NCI-H82 (cell line): ENCODE results near the gene ZFYVE28.

Experiments
- DNase-seq: peaks from one replicate; lab custom pipeline; 2025; lab: John Stamatoyannopoulos, UW

The ZFYVE28 gene

DNA sequence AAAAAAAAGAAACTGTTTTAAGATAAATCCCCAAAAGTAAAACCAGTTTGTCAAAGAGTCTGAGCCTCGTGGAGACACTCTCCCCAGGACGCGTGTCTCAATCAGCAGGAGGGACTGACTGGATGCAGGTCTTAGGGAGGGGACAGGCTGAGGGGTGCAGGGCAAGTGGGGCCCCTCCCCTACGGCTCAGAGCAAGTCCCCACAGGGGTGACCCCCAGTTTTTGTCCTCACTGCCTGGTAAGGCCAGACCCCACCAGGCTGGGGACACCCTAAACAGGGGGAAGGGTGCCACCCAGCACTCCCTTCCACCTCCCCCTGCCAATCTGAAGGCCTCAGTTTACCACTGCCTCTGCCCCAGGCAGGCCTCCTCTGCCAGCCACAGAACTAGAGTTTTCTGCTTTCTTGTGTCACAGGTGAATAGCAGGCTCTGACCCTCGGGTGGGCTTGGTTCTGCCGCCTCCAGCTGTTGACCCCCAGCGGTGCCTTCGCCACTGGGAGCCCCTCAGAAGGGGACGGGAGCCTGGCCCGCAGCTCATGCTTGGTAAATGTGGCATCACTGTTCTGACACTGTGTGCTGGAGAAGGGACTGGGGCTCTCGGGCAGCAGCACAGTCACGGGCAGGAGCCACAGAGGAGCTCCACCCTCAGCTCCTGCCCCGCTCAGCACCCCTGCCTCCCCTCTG, 86.8 kb downstream of the ZFYVE28 start:
- DNase-seq = no peak

DNA sequence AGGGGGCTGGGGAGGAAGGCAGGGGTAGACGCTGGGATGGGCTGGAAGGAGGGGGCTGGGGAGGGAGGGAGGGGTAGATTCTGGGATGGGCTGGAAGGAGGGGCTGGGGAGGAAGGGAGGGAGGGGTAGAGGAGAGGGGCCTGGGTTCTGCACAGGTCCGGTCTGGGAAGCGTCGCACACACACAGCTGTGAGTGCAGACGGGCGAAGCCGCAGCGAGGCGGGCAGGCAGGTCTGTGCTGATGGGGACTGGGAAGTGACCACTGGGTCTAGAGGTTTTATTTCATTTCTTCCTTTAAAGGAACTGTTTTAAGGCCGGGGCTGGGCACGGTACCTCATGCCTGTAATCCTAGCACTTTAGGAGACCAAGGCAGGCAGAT, 87.4 kb downstream of the ZFYVE28 start:
- no peak for DNase-seq

DNA sequence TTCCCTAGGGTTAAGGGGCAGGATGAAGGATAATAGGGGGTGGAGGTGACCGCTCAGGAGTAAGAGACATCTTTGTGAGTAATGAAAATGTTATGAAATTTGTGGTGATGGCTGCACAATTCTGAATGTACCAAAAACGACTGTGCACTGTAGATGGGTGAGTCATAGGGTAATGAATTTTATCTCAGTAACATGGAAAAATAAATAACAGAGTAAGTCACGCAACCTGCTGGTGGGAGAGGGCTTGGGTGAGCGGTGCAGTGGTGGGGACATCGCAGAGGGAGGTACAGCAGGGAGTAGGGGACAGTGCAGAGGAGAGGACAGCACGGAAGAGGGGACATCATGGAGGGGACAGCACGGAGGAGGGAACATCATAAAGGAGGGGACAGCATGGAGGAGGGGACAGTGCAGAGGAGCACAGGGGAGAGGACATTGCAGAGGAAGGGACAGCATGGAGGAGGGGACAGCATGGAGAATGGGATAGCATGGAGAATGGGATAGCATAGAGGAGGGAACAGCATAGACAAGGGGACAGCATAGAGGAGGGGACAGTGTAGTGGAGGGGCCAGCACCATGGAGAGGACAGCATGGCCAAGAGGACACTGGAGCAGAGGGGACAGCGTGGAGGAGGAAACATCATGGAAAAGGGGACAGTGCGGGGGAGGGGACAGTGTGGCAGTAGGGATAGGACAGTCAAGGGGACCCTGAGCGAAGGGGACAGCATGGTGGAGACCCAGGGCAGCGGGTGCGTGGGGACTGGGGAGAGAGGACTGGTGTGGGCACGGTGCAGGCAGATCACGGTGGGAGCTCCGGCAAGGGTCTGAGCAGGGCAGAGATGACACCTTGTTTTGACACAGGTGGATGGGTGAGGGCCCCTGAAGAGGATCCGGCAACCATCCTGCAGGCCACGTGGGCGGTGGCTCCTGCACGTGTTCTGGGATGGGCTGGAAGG, 88.1 kb downstream of the ZFYVE28 start:
- no peak for DNase-seq

DNA sequence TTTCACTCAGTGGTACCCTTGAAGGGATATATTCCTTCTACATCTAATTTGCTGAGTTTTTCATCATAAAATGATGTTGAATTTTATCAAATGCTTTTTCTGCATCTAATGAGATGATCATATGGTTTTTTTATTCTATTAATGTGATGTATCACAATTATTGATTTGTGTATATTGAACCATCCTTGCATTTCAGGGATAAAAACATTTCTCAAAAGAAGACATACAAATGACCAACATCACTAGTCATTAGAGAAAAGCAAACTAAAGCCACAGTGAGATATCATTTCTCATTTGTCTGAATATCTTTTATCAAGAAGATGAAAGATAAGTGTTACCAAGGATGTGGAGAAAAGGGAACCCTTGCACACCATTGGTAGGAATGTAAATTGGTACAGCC, 90.9 kb downstream of the ZFYVE28 start:
- DNase-seq = no peak

DNA sequence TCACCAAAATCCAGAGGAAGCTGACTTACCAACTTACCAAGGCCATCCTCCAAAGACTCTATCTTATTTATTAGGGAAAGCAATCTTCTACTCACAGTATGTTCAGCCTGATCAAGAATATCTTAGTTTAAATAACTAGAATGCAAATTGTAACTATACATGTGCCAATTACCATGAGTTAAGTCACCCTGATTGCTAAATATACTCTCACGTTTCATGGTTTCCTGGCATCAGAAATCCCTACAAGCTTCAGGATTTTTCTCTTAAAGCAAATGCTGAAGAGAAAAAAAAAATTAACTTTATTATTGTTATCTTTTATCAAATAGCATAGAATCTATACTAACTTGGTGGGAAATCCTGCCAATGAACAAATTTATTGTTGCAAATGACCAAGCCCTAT, 93.6 kb downstream of the ZFYVE28 start:
- no peak for DNase-seq

DNA sequence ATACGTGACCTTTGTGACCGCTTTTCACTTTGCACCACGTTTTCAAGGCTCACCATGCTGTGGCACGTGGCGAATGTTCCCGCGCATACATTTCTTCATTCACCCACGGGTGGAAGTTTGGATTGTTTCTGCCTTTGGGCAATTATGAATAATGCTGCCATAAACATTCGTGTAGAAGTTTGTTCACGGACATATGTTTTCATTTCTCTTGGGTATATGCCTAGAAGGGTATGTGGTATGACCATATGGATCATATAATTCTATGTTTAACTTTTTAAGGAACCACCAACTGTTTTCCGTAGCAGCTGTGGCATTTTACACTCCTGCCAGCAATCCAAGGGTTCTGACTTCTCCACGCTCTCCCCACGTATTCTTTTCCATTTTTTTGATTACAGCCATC, 95.6 kb downstream of the ZFYVE28 start:
- DNase-seq = no peak

DNA sequence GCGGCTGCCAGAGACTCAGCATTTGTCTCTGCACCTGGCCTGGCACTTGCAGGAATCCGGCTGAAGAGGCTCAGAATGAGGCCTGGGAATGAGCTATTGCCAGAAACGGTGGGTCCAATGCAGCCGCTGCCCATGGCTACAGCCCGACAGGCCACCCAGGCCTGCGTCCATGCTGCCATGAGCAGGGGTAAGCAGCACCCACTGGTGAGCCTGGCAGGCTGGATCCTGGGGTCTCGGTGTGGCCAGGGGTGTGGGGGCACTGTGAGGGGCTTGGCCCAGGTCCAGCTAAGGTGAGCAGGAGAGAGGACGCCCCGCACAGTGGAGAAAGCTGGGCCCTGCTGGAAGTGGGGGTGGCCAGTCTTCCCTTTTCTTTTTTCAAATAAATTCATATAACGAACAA, 96.2 kb downstream of the ZFYVE28 start:
- no peak for DNase-seq

DNA sequence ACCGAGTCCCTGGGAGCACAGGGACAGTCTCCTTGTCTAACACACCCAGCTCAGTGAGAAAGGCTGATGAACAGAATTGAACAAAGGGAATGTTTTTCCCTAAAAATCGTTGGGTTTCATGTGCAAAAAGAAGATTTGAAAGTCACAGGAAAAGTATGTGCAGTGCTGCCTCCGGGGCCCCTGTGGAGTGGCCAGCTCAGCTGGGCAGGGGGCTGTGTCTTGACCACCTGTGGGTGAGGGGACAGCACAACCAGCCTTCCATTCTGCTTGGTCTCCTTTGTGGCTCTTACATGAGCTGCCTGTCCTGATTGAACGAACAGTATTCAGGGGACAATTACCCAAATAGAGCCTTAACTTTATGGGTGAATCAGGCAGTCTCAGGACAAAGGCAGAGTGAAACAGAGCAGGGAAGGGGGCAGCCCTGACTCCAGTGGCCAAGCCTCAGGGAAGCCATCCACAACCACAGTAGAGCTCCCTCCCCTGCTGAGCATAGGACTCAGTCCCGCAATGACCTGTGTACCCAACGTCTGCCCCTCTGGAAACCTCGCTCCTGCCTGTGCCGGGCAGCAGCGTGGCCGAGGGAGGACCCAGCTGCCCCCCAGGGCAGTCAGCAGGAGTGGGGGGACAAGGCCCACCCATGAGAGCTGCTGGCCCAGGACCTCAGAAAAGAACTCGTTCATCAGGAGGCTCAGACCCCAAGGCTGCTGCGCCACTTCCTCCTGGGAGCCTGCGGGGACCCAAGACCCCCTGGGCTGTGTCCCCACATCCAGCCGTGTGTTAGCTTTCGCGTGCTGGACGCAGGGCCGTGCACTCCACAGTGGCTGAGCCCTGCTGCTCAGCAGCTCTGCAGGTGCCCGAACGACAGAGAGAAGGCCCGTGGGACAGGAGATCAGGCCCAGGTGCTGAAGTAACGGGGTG, 96.9 kb downstream of the ZFYVE28 start:
- DNase-seq = no peak

DNA sequence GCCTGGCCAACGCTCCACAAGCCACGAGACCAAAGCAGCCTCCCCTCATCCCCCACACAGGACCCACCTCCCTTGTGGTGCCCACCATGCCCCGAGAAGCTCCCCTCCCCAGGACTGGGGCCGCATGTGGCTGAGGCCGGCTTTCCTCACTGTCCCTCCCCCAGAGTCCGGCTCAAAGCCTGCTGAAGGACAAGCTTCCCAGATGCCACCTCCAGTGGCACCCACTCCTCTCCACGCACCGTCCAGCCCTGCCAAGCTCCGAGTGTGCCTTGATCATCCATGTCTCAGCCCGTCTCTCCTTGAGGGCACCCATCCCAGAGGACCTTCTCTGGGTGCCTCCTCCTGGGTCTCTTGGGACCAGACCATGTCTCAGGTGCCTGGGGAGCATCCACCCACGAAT, 97.7 kb downstream of the ZFYVE28 start:
- DNase-seq = no peak

DNA sequence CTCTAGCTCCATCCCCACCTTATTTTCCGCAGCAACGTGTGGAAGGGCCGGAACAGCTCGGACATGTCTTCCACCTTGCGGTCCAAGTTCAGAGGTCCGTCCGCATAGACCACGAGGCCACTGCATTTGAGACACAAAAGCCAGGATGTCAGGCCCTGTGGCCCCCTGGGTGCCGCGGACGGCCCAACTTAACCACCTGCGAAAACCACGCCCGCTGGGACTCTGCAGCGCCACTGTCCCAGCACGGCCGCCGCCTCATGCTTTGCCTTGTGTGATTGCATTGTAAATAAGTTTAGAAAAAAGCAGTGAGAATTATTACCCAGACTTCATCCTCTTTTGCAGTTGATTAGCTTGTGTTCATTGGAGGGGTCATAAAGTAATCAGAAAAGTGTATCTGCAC, 98.3 kb downstream of the ZFYVE28 start:
- DNase-seq = no peak

DNA sequence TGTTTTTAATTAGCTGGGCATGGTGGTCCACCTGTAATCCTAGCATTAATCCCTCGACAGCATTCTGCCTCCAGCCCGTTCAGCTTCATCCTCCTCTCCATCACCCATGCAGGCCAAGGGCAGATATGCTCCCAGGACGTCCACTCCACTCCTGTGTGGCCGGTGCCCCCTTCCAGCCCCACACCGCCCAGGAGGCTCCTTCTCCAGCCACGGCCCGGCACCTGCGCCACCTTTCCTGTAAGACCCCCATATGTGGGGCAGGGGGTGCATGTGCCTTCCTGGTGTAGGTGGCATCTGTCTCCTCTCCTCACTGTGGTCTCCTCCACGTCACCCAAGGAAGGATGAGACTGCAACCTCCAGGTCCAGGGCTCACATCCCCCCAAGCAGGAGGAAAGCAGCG, 99.6 kb downstream of the ZFYVE28 start:
- no peak for DNase-seq

DNA sequence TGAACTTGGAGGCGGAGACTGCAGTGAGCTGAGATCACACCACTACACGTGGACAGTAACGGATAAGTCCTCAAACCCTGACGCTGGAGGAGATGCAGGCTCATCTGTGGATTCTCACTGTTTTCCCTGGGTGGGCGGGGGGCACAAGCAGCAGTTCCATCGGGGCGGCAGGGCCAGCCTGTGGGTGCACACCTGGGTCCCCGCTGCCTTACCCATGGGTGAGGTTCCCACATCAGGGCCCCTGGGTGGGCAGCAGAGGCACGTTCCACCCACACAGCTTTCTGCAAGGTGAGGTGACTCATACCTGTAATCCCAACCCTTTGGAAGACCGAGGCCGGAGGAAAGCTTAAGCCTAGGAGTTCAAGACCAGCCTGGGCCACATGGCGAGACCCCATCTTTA, 100.0 kb downstream of the ZFYVE28 start:
- no peak for DNase-seq

DNA sequence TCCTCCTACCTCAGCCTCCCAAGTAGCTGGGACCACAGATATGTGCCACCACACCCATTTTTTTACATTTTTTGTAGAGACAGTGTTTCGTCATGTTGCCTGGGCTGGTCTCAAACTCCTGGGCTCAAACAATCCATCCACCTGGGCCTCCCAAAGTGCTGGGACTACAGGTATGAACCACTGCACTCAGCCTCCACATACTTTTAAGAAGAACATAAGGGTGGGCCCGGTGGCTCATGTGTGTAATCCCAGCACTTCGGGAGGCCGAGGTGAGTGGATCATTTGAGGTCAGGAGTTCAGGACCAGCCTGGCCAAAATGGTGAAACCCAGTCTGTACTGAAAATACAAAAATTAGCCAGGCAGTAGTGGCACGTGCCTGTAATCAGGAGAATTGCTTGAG, 105.1 kb downstream of the ZFYVE28 start:
- no peak for DNase-seq

DNA sequence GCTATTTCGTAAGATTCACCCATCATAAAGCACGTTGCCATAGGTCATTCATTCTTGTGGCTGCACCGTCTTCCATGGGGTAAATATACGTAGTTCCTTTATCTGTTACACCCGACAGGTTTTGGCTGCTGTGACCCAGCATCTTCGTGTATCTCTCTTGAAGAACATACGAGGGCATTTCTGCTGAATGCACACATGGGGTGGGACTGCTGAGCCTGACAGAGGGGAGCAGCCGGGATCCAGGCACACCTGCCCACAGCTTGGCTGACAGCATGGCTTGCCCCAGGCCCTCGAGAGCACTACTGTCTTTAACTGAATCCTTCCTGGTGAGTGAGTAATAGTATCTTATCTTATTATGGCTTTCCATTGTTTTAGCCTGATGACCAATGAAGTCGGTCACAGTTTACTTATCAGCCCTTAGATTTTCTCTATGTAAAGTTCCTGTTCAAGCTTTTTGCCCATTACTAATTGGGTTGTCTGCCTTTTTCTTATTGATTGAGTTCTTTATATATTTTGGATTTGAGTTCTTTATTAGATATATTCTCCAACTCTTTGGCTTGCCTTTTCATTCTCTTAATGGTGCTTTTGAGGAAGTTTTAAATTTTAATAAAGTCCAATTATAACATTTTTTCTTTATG, 111.6 kb downstream of the ZFYVE28 start:
- DNase-seq = no peak

DNA sequence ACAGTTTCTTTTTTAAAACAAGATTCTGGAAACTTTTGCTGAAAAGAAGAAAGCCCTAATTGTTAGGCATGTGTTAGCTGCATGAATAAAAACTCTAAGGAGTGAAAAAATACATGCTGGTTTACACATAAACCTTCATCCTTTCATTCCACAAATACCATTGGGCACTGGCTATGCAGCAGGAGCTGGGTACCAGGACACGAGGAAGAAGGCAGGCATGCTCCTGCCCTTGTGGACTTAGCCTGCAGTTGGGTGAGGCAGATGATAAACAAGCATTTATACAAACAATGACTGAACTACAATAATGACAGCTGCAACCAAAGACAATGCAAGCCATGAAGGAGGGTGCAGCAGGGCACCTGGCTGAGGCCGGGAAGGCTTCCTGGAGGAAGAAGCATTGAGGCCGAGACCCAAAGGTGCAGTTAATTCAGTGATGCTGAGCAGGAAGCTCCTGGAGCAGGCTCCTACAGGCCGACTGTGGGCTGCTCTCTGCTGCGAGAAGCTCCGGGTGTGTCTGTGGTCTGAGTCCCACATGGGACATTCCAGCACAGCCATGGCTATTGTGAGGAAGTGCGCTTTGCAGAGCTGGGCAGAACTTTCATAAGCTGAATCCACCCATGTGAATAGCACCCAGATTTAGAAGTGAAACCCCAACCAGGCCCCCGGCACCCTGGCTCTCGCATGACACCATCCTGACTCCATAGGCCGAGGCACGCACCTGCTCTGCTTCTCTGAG, 112.5 kb downstream of the ZFYVE28 start:
- no peak for DNase-seq

DNA sequence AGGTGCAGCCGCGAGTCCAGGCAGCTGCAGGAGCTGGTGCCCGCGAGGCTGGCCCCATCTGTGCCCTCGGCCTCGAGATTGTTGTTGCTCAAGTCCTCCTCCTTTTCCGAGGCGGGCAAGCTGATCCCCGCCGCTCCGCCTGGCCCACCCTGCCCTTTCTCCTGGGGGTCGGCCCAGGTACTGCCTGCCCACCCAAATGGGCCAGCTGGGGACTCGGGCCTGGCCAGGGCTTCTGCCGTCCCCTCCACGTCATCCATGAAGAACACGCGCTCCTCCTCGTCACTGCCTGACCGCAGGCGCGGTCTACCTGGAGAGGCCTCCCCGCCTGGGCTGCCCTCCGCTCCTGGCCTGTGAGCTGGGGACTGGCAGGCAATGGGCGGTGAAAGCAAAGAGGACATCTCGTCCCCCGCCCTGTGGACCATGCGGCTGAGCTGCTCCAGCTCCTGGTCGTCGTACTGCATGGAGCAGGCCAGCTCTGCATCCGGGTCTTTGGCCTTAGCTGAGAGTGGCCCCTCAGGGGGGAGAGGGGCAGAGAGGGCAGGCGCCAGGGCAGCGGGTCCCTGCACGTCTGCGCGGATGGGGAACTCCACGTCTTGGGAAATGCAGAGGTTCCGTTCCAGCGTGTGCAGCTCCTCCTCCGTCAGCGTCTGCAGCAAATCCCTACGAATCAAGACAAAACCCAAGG, 113.4 kb downstream of the ZFYVE28 start:
- DNase-seq = no peak

DNA sequence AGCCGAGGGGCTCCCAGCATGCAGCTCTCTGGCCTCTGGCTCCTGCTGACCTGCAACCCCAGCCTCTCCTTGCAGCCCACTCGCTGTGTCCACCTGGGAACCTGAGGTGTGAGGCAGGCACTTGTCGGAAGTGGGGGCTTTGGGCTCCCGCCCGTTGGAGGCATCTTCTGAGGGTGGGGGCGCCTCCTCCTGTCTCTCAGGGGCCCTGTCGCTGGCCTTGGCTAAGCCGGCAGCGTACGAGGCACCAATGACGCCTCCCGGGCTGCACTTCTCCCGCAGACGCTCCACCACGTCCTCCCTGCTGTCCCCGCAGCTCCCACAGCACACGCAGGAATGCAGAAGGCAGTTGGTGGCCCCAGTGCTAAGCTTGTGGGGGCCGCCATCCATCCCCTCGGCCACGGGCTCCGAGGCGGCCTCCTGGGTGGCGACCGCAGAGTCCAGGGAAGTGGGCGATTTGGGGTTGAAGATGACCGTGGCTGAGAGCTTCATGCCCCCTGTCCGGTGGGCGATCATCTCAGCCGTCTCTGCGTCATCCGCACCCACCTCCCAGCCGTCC, 114.0 kb downstream of the ZFYVE28 start:
- no peak for DNase-seq

DNA sequence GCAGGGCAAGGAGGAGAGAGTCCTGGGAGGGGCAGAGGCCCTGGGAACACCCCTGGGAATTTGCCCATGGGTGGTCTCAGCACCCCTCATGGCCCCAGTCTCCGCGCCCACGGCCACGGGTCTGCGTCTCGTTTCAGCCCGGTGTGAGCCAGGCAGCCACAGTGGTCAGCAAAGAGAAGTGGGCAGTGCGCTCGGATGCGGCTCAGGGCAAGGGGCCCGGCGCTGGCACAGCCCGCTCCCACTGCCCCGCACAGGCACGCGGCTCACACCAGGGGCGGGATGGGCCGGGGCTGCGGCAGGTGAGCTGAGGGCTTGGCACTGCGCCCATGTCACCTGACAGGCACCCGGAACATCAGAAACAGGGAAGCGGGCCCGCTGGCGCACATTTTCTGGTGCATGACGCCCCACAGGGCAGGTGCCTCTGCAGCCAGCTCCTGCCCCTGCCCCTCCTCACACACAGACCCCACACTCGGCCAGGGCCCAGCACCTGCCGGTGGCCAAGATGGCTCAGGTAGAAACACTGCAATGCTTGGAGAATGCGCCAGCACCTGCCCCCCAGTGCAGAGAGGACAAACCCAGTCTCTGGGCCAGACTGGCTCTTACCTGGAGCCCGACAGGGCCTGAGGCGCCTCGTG, 114.6 kb downstream of the ZFYVE28 start:
- no peak for DNase-seq

DNA sequence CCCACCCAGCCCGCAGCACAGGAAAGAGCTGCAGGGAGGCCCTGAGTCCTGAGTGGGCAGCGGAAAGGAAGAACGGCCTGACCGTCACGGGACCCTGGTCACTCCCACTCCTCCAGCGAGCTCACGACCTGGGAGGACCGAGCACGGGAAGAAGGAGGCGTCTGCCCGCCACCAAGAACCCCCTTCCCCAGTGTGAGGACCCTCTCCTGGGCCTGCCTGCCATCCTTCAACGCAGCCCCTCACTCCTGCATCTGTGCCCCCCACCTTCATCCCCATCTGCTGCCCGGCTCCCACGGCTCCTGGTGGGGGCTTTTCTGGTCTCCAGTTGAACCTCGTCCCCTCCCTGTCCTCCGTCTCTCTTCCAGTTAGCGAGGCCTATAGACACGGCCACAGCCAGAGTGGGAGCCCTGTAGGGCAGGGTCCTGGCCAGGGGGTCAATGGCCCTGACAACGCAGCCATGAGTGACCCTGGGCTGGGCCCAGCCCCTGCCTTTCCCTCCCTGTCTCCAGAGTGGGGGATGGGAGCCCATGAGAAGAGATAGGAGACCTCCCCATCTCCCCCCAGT, 115.2 kb downstream of the ZFYVE28 start:
- DNase-seq = no peak
